SU-DHL-6 (cell line): Measurements from ENCODE around the gene CD36.

Experiments used
- CTCF ChIP-seq: fragments of 200-600 bp; sonication (generic); IDR thresholded peaks from one replicate; pipeline ENCODE4 v1.5.1; 2017; ENCODE audit warnings: antibody characterized with exemption, mild to moderate bottlenecking, low read length, moderate library complexity; ENCODE audit not compliant: insufficient read depth, poor library complexity, severe bottlenecking
- EZH2phosphoT487 ChIP-seq: fragments of 200-600 bp; sonication (generic), shearing (Covaris generic); conservative IDR thresholded peaks from 2 replicates; pipeline ENCODE4 v1.6.1; 2018; ENCODE audit warnings: mild to moderate bottlenecking, antibody characterized with exemption, low read length, moderate library complexity, mixed read lengths

GRCh38 chr7:80632819-80633218 lies 5.6 kb upstream of the CD36 start:
- no peak for TF ChIP-seq CTCF
- no peak for TF ChIP-seq EZH2phosphoT487
